Right atrium auricular region (tissue), 2 donors: ENCODE data around the gene GABBR2. TPM values are rescaled to one million over a fixed set of nuclear protein-coding genes. Genes with fewer than 3 reads are reported as not detected.

Source experiments
- DNase-seq: peaks from one replicate; pipeline ENCODE4 v3.0.0-alpha.2; 2019; ENCODE audit warnings: low spot score
- H3K27ac ChIP-seq, 2 donors: fragments of 200-600 bp; sonication (generic); 1 replicate in 1 of 2; 2 replicates in 1 of 2; pipeline ENCODE4 v1.5.1; 2016 to 2019
- H3K27me3 ChIP-seq, 2 donors: fragments of 200-600 bp; sonication (generic); one replicate each; pipeline versions ENCODE4 v1.5.1 to v1.6.0; 2017 to 2019
- H3K36me3 ChIP-seq: fragments of 200-600 bp; sonication (generic); one replicate; pipeline ENCODE4 v1.5.1; 2016
- H3K4me1 ChIP-seq, 2 donors: fragments of 200-600 bp; sonication (generic); one replicate each; pipeline versions ENCODE4 v1.5.1 to v1.6.0; 2017 to 2019
- H3K4me3 ChIP-seq, 2 donors: fragments of 200-600 bp; sonication (generic); 1 replicate in 1 of 2; 2 replicates in 1 of 2; pipeline ENCODE4 v1.5.1; 2017 to 2019; ENCODE audit warnings: mild to moderate bottlenecking in 1 of 2, moderate library complexity in 1 of 2
- H3K9me3 ChIP-seq, 2 donors: fragments of 200-600 bp; sonication (generic); one replicate each; pipeline ENCODE4 v1.5.1; 2019
- total RNA-seq, 2 donors: library from RNA; depleted of rRNA; stranded (reverse); fragments of >200 nt; gene quantifications; one replicate each; pipeline ENCODE4 v1.1.0, GENCODE V29; 2016
- TF ChIP-seq, protein P1 (sequence below), 2 donors: fragments of 200-600 bp; sonication (generic); IDR thresholded peaks; one replicate each; pipeline ENCODE4 v1.5.1; 2019; ENCODE audit warnings: antibody characterized with exemption in 2 of 2

The GABBR2 gene
- total RNA-seq, 2 donors from 2014 or later = 0.22 TPM; not detected in 1

DNA sequence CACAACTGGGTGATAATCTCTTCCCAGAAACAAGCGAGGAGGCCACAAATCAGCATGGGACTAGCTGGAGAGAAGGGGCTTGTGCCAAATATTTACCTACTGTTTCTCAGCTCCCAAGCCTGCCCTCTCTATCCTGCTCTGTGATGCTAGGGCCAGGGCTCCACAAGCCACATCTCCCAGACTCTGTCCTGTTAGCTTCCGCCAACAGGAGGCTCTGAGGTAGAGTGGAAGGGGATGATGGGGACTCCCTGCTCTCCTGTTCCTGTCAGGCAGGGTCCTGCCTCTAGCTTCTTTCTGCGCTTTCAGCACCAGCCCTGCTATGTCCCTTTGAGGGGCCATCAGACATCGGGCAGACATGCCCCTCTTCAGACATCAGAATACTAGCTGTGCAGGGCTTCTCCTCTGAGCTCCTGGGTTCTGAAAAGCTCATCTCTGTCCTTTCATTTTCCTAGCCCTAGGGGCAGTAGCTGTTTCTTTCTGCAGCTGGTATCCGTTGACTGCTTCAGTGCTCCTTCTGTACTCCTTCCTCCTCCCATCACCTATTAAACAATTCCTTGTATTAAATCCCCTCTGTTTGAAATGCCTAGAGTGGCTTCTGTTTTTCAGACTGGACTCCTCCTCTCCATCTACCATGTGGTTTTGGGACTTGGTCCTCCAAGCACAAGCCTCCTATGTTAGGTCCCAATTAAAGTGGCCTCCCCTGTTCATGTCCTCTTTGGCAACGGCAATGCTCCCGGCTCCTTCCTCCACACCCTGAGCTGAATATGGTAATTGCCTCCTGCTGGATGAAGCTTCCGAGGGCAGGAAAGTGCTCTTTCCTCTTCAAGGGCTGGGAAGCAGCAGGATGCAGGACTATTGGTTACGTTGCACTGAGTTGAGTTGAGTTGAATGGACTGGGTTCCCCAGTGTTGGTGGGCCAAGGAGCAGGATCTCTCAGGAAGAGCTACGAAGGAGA lies 292.2 kb downstream of the GABBR2 start:
- Histone ChIP-seq H3K27me3 (no peaks in the 10 kb centered on the region), H3K27ac (no peak overlapping the region), H3K4me3 (no peak overlapping the region), H3K4me1 (no peaks in the 10 kb centered on the region), H3K9me3 (no peaks in the 10 kb centered on the region), H3K36me3 (no peaks in the 10 kb centered on the region)
- no peak for DNase-seq
- TF ChIP-seq, protein P1, sequence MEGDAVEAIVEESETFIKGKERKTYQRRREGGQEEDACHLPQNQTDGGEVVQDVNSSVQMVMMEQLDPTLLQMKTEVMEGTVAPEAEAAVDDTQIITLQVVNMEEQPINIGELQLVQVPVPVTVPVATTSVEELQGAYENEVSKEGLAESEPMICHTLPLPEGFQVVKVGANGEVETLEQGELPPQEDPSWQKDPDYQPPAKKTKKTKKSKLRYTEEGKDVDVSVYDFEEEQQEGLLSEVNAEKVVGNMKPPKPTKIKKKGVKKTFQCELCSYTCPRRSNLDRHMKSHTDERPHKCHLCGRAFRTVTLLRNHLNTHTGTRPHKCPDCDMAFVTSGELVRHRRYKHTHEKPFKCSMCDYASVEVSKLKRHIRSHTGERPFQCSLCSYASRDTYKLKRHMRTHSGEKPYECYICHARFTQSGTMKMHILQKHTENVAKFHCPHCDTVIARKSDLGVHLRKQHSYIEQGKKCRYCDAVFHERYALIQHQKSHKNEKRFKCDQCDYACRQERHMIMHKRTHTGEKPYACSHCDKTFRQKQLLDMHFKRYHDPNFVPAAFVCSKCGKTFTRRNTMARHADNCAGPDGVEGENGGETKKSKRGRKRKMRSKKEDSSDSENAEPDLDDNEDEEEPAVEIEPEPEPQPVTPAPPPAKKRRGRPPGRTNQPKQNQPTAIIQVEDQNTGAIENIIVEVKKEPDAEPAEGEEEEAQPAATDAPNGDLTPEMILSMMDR (IDR thresholded peaks at IDR 0.05) = no peak

DNA sequence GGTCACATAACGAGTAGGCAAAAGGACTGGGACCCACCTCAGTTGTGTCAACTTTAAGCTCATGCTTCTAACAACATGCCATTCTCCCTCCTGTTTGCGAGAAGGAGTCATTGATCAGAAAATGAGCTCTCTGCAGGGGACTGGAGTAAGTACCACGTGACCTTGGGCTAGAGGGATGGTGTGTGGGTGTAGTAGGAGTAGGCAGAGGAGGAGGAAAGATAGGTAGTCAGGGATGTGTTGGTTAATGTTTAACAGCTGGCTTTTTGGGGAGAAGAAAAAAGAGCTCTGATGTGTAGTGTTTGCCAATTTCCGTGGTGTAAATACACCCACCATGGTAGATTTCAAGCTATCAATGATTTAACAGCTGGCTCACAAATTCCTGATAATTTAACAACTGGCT lies 293.0 kb downstream of the GABBR2 start:
- H3K4me1 ChIP-seq = no peaks in the 10 kb centered on the region
- H3K4me3 ChIP-seq = no peak overlapping the region
- no peak overlapping the region for H3K27ac ChIP-seq
- DNase-seq = no peak
- TF ChIP-seq, protein P1 (IDR thresholded peaks at IDR 0.05) = no peak
- H3K9me3 ChIP-seq = no peaks in the 10 kb centered on the region
- H3K36me3 ChIP-seq = no peaks in the 10 kb centered on the region
- H3K27me3 ChIP-seq = no peaks in the 10 kb centered on the region

DNA sequence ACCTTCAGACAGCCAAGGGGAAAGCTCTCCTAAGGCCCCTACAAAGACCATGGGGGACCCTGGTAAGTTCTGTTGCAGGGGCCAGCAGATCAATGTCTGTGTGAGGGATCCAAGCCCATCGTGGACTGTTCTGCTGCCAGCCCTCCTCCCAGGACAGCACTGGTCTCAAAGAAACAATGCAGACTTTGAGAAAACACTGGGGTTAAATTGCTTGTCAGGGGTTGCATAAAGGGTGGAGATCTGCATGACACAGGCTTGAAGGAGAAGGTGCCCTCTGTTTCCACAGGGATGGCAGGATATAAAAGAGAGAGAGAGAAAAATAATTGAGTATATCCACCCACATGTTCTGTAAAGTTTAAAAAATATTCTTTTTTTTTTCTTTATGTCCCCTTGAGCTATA lies 295.7 kb downstream of the GABBR2 start:
- no peaks in the 10 kb centered on the region for H3K36me3 ChIP-seq
- no peaks in the 10 kb centered on the region for H3K9me3 ChIP-seq
- no peak overlapping the region for H3K4me3 ChIP-seq
- TF ChIP-seq, protein P1 (IDR thresholded peaks at IDR 0.05) = no peak
- no peak for DNase-seq
- no peaks in the 10 kb centered on the region for H3K27me3 ChIP-seq
- H3K4me1 ChIP-seq = peaks cover 0 to 15% of the 10 kb centered on the region in 2 donors
- no peak overlapping the region for H3K27ac ChIP-seq

DNA sequence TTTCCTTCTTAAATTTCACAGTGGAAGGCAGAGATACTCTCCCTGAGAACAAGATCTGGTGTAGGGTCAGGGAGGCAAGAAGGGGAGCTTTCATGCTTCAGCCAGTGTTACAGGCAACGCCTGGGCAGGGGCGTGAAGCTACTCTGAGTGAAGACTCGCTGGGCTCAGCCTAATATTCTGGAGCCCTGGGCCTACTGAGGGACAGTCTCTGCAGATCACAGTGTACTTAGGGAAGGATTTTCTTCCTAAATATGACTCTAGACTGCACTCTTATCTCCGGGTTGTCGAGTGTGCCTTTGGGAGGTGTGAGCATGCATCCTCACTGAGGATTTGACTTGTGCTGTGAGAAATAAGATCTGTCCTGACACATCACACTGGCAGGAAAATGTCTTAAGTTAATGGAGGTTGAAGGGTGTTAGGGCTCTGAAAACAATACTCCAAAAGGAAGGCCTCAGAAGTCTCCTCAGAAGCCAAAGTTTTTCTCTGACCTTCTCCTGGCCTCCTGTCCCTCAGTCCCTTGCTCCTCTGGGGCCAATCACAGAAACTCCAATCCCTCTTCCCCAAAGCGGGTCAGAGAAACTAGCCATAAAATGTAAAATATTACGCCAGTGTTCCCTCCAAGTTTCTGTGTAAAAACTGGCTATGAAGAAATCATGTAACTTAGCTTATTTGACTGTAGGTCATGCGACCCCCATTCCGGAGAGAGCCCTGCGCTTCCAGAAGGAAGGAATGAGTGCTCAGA lies 296.5 kb downstream of the GABBR2 start:
- Histone ChIP-seq H3K36me3 (no peaks in the 10 kb centered on the region), H3K27me3 (no peaks in the 10 kb centered on the region), H3K9me3 (no peaks in the 10 kb centered on the region), H3K4me3 (no peak overlapping the region), H3K4me1 (peaks cover 0 to 15% of the 10 kb centered on the region in 2 donors), H3K27ac (no peak overlapping the region)
- TF ChIP-seq, protein P1 (IDR thresholded peaks at IDR 0.05) = no peak
- no peak for DNase-seq

DNA sequence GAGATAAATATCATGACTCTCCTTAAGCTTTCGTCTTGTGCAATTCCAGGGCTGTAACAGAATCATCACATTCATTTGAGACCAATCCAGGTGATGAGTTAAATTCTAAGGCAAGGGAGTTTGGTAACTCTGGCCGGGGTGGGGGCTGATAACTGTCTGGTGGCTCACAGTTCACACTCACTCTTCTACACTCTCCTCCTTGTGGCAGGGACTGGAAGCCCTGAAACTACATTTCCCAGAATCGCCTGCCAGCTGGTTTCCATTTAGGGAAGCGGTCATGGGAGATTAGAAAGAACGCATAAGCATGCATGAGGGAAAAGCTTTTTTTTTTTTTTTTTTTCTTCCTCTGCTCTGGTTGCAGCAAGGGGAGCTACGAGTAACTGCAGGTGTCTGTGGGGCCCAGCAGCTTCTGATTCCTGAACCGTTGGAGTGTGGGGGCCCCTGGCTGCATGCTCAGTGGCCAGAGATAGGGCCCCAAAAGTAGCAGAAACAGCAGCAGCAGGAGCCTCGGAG lies 298.5 kb downstream of the GABBR2 start:
- TF ChIP-seq, protein P1 (IDR thresholded peaks at IDR 0.05) = peak in 1 of 2 donors; percentile 49
- Histone ChIP-seq H3K4me1 (peaks cover 0 to 15% of the 10 kb centered on the region in 2 donors), H3K36me3 (no peaks in the 10 kb centered on the region), H3K27ac (no peak overlapping the region), H3K4me3 (no peak overlapping the region), H3K27me3 (no peaks in the 10 kb centered on the region), H3K9me3 (no peaks in the 10 kb centered on the region)
- DNase-seq = no peak
